SH-SY5Y (cell line): Measurements from ENCODE around the gene OR1I1.

Experiments used
- GATA2 ChIP-seq: IDR thresholded peaks from 2 replicates; pipeline ENCODE4 v1.6.1; 2011; ENCODE audit warnings: mild to moderate bottlenecking, low read depth, low read length
- GATA3 ChIP-seq: IDR thresholded peaks from 2 replicates; pipeline ENCODE4 v1.6.1; 2011; ENCODE audit warnings: low read depth, mild to moderate bottlenecking, low read length, moderate library complexity

- TF ChIP-seq GATA2 (no peak), GATA3 (no peak)
These were observed 41.2 kb downstream of the OR1I1 start for GRCh38 chr19:15123031-15123890.
